Spleen (tissue), 7 donors: ENCODE data around the gene TMEM116.

ENCODE experiments used
- CTCF ChIP-seq, 11 experiments: fragments of 200-600 bp in 7 of 11; fragments of 450-650 bp in 4 of 11; sonication (generic) in 4 of 11; IDR thresholded peaks in 8 of 11; conservative IDR thresholded peaks in 3 of 11; 1 replicate in 7 of 11; 2 replicates in 4 of 11; pipeline versions ENCODE4 v1.4.0 to v1.8.0; 2016 to 2021; ENCODE audit warnings: antibody characterized with exemption in 11 of 11, inconsistent platforms in 4 of 11, mild to moderate bottlenecking in 1 of 11
- POLR2A ChIP-seq, 3 donors: fragments of 450-650 bp; IDR thresholded peaks; one replicate each; pipeline ENCODE4 v1.5.1; 2017; ENCODE audit warnings: antibody characterized with exemption in 3 of 3, mild to moderate bottlenecking in 1 of 3
- donor health status: DM: no; HTN: no; CAD: no; lungs with moderate emphysema.
- donor health status: DM: no; HTN: no; CAD: no.
- donor health status: DM: no; HTN: no; CAD: no.

- TF ChIP-seq CTCF (IDR thresholded peaks at IDR 0.05 in 8 of 11, conservative IDR thresholded peaks at IDR 0.05 in 3 of 11) (no peak), POLR2A (IDR thresholded peaks at IDR 0.05) (no peak)
Measured at GRCh38 chr12:112020947-112021457, 8.0 kb upstream of the TMEM116 start.
